Liver (tissue), 9 donors: ENCODE data around the gene THAP3. TPM values are rescaled to one million over a fixed set of nuclear protein-coding genes. Genes with fewer than 3 reads are reported as not detected.

ENCODE experiments used
- DNase-seq: peaks from one replicate; pipeline ENCODE4 v3.0.0-alpha.2; 2017; ENCODE audit warnings: low spot score
- H3K27ac ChIP-seq, 2 donors: one replicate each; pipeline ENCODE4 v1.7.0; 2013; ENCODE audit warnings: inconsistent platforms in 2 of 2, low read length in 2 of 2, control low read depth in 1 of 2, low read depth in 1 of 2, mild to moderate bottlenecking in 1 of 2
- H3K27me3 ChIP-seq, 4 donors: one replicate each; pipeline versions ENCODE4 v1.6.1 to v1.7.0; 2013; ENCODE audit warnings: low read length in 3 of 4, inconsistent platforms in 1 of 4, mild to moderate bottlenecking in 1 of 4, moderate library complexity in 1 of 4; ENCODE audit not compliant: control insufficient read depth in 4 of 4, insufficient read depth in 4 of 4
- H3K36me3 ChIP-seq, 4 donors: one replicate each; pipeline versions ENCODE4 v1.6.1 to v1.7.0; 2013; ENCODE audit warnings: low read length in 3 of 4, mild to moderate bottlenecking in 3 of 4, low read depth in 1 of 4, moderate library complexity in 1 of 4; ENCODE audit not compliant: control insufficient read depth in 4 of 4, insufficient read depth in 3 of 4
- H3K4me1 ChIP-seq, 4 donors: one replicate each; pipeline versions ENCODE4 v1.6.1 to v1.7.0; 2013; ENCODE audit warnings: low read length in 3 of 4, mild to moderate bottlenecking in 3 of 4, moderate library complexity in 1 of 4; ENCODE audit not compliant: control insufficient read depth in 4 of 4, insufficient read depth in 4 of 4
- H3K4me3 ChIP-seq, 3 donors: one replicate each; pipeline versions ENCODE4 v1.6.1 to v1.7.0; 2013; ENCODE audit warnings: low read length in 3 of 3, control low read depth in 1 of 3, low read depth in 1 of 3, mild to moderate bottlenecking in 1 of 3
- H3K9ac ChIP-seq, 2 donors: one replicate each; pipeline ENCODE4 v1.7.0; 2013; ENCODE audit warnings: low read length in 2 of 2, mild to moderate bottlenecking in 2 of 2, moderate library complexity in 2 of 2, control low read depth in 1 of 2, low read depth in 1 of 2
- H3K9me3 ChIP-seq, 4 donors: one replicate each; pipeline versions ENCODE4 v1.6.1 to v1.7.0; 2013; ENCODE audit warnings: low read length in 3 of 4; ENCODE audit not compliant: control insufficient read depth in 4 of 4
- ATF3 ChIP-seq: IDR thresholded peaks from 2 replicates; pipeline ENCODE4 v1.6.1; 2016; ENCODE audit warnings: antibody characterized with exemption
- CTCF ChIP-seq: fragments of 150-350 bp; IDR thresholded peaks from 2 replicates; pipeline ENCODE4 v1.5.1; 2017; ENCODE audit warnings: improper control_type of control experiment, low read depth, low read length; ENCODE audit not compliant: missing input control
- EGR1 ChIP-seq, 2 donors: IDR thresholded peaks; 2 replicates each; pipeline ENCODE4 v1.6.1; 2016 to 2018; ENCODE audit warnings: antibody characterized with exemption in 2 of 2, low read depth in 2 of 2
- FOXA2 ChIP-seq: IDR thresholded peaks from 2 replicates; pipeline ENCODE4 v1.6.1; 2016; ENCODE audit warnings: antibody characterized with exemption
- GABPA ChIP-seq, 2 donors: IDR thresholded peaks in 1 of 2; conservative IDR thresholded peaks in 1 of 2; 2 replicates each; pipeline ENCODE4 v1.6.1; 2016; ENCODE audit warnings: antibody characterized with exemption in 2 of 2, mild to moderate bottlenecking in 1 of 2, moderate library complexity in 1 of 2
- HNF4A ChIP-seq, 2 donors: conservative IDR thresholded peaks; 2 replicates each; pipeline ENCODE4 v1.6.1; 2016; ENCODE audit warnings: antibody characterized with exemption in 2 of 2, mild to moderate bottlenecking in 2 of 2
- HNF4G ChIP-seq: IDR thresholded peaks from 2 replicates; pipeline ENCODE4 v1.6.1; 2016; ENCODE audit warnings: antibody characterized with exemption
- JUND ChIP-seq, 2 donors: IDR thresholded peaks; 2 replicates each; pipeline ENCODE4 v1.6.1; 2016; ENCODE audit warnings: antibody characterized with exemption in 2 of 2
- NR2F2 ChIP-seq: IDR thresholded peaks from 2 replicates; pipeline ENCODE4 v1.6.1; 2016; ENCODE audit warnings: antibody characterized with exemption
- RAD21 ChIP-seq, 2 donors: IDR thresholded peaks; 2 replicates each; pipeline ENCODE4 v1.6.1; 2016; ENCODE audit warnings: antibody characterized with exemption in 2 of 2, mild to moderate bottlenecking in 2 of 2
- REST ChIP-seq: IDR thresholded peaks from 2 replicates; pipeline ENCODE4 v1.6.1; 2016; ENCODE audit warnings: antibody characterized with exemption, mild to moderate bottlenecking
- RXRA ChIP-seq, 2 donors: IDR thresholded peaks; 2 replicates each; pipeline ENCODE4 v1.6.1; 2017 to 2018; ENCODE audit warnings: antibody characterized with exemption in 2 of 2, mild to moderate bottlenecking in 1 of 2
- SP1 ChIP-seq: IDR thresholded peaks from 2 replicates; pipeline ENCODE4 v1.6.1; 2018; ENCODE audit warnings: antibody characterized with exemption, mild to moderate bottlenecking
- TAF1 ChIP-seq: conservative IDR thresholded peaks from 2 replicates; pipeline ENCODE4 v1.6.1; 2016; ENCODE audit warnings: antibody characterized with exemption, mild to moderate bottlenecking
- YY1 ChIP-seq: IDR thresholded peaks from 2 replicates; pipeline ENCODE4 v1.6.1; 2016; ENCODE audit warnings: antibody characterized with exemption, mild to moderate bottlenecking
- WGBS: extraction: QIAGEN DNeasy Blood & Tissue Kit; methylation state at CpG from one replicate; pipeline ENCODE4 v1.1.7; 2013; 5-methylcytosine and 5-hydroxymethylcytosine counted together
- polyA plus RNA-seq, 2 donors: library from polyadenylated mRNA; stranded (reverse) in 1 of 2; unstranded in 1 of 2; fragments of 200-250 nt in 1 of 2; fragments of >200 nt in 1 of 2; fragmentation: Nextera tagmentation in 1 of 2; extraction: Ambion mirVana in 1 of 2; gene quantifications; one replicate each; pipeline versions ENCODE4 v1.2.1 to v1.2.3, GENCODE V29; 2013 to 2015
- total RNA-seq, 2 donors: library from RNA; depleted of rRNA; stranded (reverse); fragments of >200 nt; gene quantifications; one replicate each; pipeline ENCODE4 v1.2.3, GENCODE V29; 2014
- TF ChIP-seq, protein P1 (sequence below): IDR thresholded peaks from 2 replicates; pipeline ENCODE4 v1.6.1; 2016; ENCODE audit warnings: antibody characterized with exemption
- donor health status: healthy.
- donor health status: healthy.
- donor health status: healthy.
- donor health status: healthy.
- donor health status: healthy.

THAP3 gene
- total and polyA plus RNA-seq, 4 donors: 7.2 to 10.2 (median 8.6) TPM

- Histone ChIP-seq H3K4me1 (peaks cover 4 to 11% (median 8%) of the 10 kb centered on the region in 4 donors), H3K9me3 (no peaks in the 10 kb centered on the region), H3K27me3 (no peaks in the 10 kb centered on the region), H3K36me3 (peaks cover 0 to 1% (median 0%) of the 10 kb centered on the region in 4 donors), H3K4me3 (peak overlapping the region; percentile 55 to 97 (median 78)), H3K27ac (peak overlapping the region; percentile 95 to 97), H3K9ac (peak overlapping the region; percentile 44 to 95)
- under 1% methylated on average over 67 of the region's 67 CpGs for WGBS
- DNase-seq: no peak
- TF ChIP-seq YY1 (peak; percentile 19), CTCF (no peak), RAD21 (IDR thresholded peaks at IDR 0.05) (peak in 1 of 2 donors; percentile 36), FOXA2 (no peak), TAF1 (peak; percentile 39), HNF4A (conservative IDR thresholded peaks at IDR 0.05) (no peak), RXRA (IDR thresholded peaks at IDR 0.05) (no peak), SP1 (peak; percentile 27), ATF3 (no peak), REST (peak; percentile 9)
These were observed 11.9 kb upstream of the THAP3 start for GRCh38 chr1:6612641-6613360.

DNA sequence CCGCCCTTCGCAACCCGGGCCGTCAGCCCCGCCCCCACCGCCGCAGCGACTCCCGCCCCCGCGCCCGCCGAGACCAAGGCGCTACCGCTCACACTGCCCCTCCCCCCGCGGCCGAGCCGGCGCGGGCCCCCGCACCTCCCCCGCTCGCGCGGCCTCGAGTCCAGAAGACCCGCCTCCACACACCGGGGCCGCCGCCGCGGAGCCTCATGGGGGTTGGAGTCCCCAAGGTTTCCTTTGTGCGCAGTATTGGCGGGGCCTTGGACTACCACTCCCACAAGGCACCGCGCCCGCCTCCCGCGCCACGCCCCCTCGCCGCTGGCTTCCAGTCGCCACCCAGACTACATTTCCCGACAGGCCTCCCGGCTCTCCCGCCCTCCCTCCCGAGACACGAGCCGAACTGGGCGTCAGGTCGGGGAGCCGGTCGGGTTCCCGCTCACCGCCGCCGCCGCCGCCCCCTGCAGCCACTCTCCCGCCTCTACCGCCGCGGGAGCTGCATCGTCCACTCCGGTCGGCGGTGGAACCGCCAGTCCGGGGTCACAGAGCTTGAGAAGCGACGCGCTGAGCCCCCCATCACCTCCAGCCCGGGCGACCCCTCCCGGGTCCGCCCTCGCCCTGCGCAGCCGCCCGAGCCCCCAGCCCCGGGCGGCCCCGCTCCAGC, 11.2 kb upstream of the THAP3 start, which contains the start of gene PHF13:
Gene PHF13 (plus strand): TSS at position 371 of the 658 bp plus-strand sequence. CDS start 336 bp downstream, outside the sequence.
- Histone ChIP-seq H3K9me3 (no peaks in the 10 kb centered on the region), H3K4me1 (peaks cover 4 to 11% (median 8%) of the 10 kb centered on the region in 4 donors), H3K4me3 (peak within 1 kb of the TSS; percentile 59 to 100 (median 97)), H3K9ac (peak within 1 kb of the TSS; percentile 44 to 95), H3K36me3 (peaks cover 0 to 1% (median 0%) of the 10 kb centered on the region in 4 donors), H3K27ac (peak within 1 kb of the TSS; percentile 95 to 97), H3K27me3 (no peaks in the 10 kb centered on the region)
- DNase-seq: peak; percentile 100
- under 1% methylated on average over 84 of the region's 84 CpGs for WGBS
- TF ChIP-seq, protein P1, sequence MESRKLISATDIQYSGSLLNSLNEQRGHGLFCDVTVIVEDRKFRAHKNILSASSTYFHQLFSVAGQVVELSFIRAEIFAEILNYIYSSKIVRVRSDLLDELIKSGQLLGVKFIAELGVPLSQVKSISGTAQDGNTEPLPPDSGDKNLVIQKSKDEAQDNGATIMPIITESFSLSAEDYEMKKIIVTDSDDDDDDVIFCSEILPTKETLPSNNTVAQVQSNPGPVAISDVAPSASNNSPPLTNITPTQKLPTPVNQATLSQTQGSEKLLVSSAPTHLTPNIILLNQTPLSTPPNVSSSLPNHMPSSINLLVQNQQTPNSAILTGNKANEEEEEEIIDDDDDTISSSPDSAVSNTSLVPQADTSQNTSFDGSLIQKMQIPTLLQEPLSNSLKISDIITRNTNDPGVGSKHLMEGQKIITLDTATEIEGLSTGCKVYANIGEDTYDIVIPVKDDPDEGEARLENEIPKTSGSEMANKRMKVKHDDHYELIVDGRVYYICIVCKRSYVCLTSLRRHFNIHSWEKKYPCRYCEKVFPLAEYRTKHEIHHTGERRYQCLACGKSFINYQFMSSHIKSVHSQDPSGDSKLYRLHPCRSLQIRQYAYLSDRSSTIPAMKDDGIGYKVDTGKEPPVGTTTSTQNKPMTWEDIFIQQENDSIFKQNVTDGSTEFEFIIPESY: peak; percentile 36
- TF ChIP-seq EGR1 (IDR thresholded peaks at IDR 0.05; ENCODE audit: low read depth in 2 of 2) (peak in 1 of 2 donors; percentile 57), TAF1 (no peak), HNF4A (conservative IDR thresholded peaks at IDR 0.05) (no peak), JUND (IDR thresholded peaks at IDR 0.05) (no peak), NR2F2 (no peak), CTCF (no peak), RXRA (IDR thresholded peaks at IDR 0.05) (no peak), HNF4G (no peak), GABPA (IDR thresholded peaks at IDR 0.05 in 1 of 2, conservative IDR thresholded peaks at IDR 0.05 in 1 of 2) (peak in 1 of 2 donors; percentile 51), RAD21 (IDR thresholded peaks at IDR 0.05) (peak in 1 of 2 donors; percentile 41)
